H1 (cell line): ENCODE measurements around the gene MOG. TPM values are rescaled to one million over a fixed set of nuclear protein-coding genes. Genes with fewer than 3 reads are reported as not detected.

Experiments used
- CTCF ChIA-PET: fragments of 300-600 bp; sonication (Branson Sonifier 250); formaldehyde crosslinking; loops from one replicate; lab custom pipeline; 2021; ENCODE audit not compliant: partially characterized antibody; lab: Charles Lee
- POLR2A ChIA-PET: fragments of 300-600 bp; sonication (Branson Sonifier 250); formaldehyde crosslinking; loops from one replicate; lab custom pipeline; 2021; ENCODE audit warnings: inconsistent platforms; ENCODE audit not compliant: partially characterized antibody; lab: Charles Lee
- DNase-seq, 2 experiments: peaks; one replicate each; pipeline versions ENCODE4 v3.0.0 to v3.0.0-alpha.2; 2010 to 2022; ENCODE audit warnings: low spot score in 2 of 2, low read depth in 1 of 2, mixed read lengths in 1 of 2
- FAIRE-seq: peaks from 2 replicates; lab custom pipeline; 2011; peaks lifted over from hg19 to GRCh38; lab: Jason Lieb, UNC
- H2AFZ ChIP-seq: 2 replicates; pipeline ENCODE4 v1.8.1; 2012; ENCODE audit warnings: low read length, inconsistent platforms
- H2AK5ac ChIP-seq: 2 replicates; pipeline ENCODE4 v1.6.1; 2013; ENCODE audit warnings: low read depth, low read length
- H2BK120ac ChIP-seq: replicated peaks from 2 replicates; pipeline ENCODE3; 2013; ENCODE audit warnings: low read depth, low read length, inconsistent platforms
- H2BK12ac ChIP-seq: 2 replicates; pipeline ENCODE4 v1.6.1; 2013; ENCODE audit warnings: low read depth, low read length
- H2BK15ac ChIP-seq: 2 replicates; pipeline ENCODE4 v1.6.1; 2013; ENCODE audit warnings: low read length
- H2BK20ac ChIP-seq: 2 replicates; pipeline ENCODE4 v1.6.1; 2013; ENCODE audit warnings: low read length
- H2BK5ac ChIP-seq: 2 replicates; pipeline ENCODE4 v1.6.1; 2013; ENCODE audit warnings: low read depth, low read length
- H3K14ac ChIP-seq: 2 replicates; pipeline ENCODE4 v1.6.1; 2013; ENCODE audit warnings: inconsistent platforms; ENCODE audit not compliant: insufficient read length
- H3K18ac ChIP-seq: 2 replicates; pipeline ENCODE4 v1.6.1; 2013; ENCODE audit warnings: low read length; ENCODE audit errors: extremely low read depth
- H3K23ac ChIP-seq: 2 replicates; pipeline ENCODE4 v1.6.1; 2013; ENCODE audit warnings: inconsistent platforms; ENCODE audit not compliant: insufficient read length
- H3K23me2 ChIP-seq: 2 replicates; pipeline ENCODE4 v1.6.1; 2013; ENCODE audit warnings: low read depth, low read length
- H3K27ac ChIP-seq: 2 replicates; pipeline ENCODE4 v1.6.1; 2011; ENCODE audit warnings: low read depth, low read length, inconsistent platforms
- H3K27me3 ChIP-seq, 4 experiments: replicated peaks in 1 of 4; 1 replicate in 1 of 4; 2 replicates in 3 of 4; pipeline versions ENCODE4 v1.6.1 to v1.8.1; 2011 to 2013; ENCODE audit warnings: low read length in 3 of 4, mild to moderate bottlenecking in 3 of 4, inconsistent platforms in 2 of 4, mixed read lengths in 2 of 4, moderate library complexity in 1 of 4; ENCODE audit not compliant: control insufficient read depth in 3 of 4, insufficient read depth in 3 of 4; ENCODE audit errors: extremely low read depth in 1 of 4
- H3K36me3 ChIP-seq, 4 experiments: 2 replicates each; pipeline versions ENCODE4 v1.6.1 to v1.8.1; 2011 to 2013; ENCODE audit warnings: mild to moderate bottlenecking in 4 of 4, low read length in 3 of 4, moderate library complexity in 2 of 4, control low read depth in 1 of 4, inconsistent platforms in 1 of 4; ENCODE audit not compliant: insufficient read depth in 4 of 4, control insufficient read depth in 2 of 4
- H3K4ac ChIP-seq: replicated peaks from 2 replicates; pipeline ENCODE3; 2013; ENCODE audit warnings: low read length, low read depth, mixed read lengths, inconsistent platforms; ENCODE audit not compliant: insufficient read length
- H3K4me1 ChIP-seq, 4 experiments: replicated peaks in 1 of 4; 1 replicate in 1 of 4; 2 replicates in 3 of 4; pipeline versions ENCODE4 v1.6.1 to v1.8.1; 2011 to 2013; ENCODE audit warnings: low read length in 3 of 4, inconsistent platforms in 2 of 4, mixed read lengths in 1 of 4; ENCODE audit not compliant: insufficient read depth in 4 of 4, control insufficient read depth in 3 of 4
- H3K4me2 ChIP-seq, 2 experiments: 2 replicates each; pipeline versions ENCODE4 v1.6.1 to v1.8.1; 2011 to 2013; ENCODE audit warnings: low read depth in 2 of 2, low read length in 2 of 2, control low read depth in 1 of 2, inconsistent platforms in 1 of 2, mild to moderate bottlenecking in 1 of 2; ENCODE audit not compliant: insufficient read depth in 1 of 2
- H3K4me3 ChIP-seq, 4 experiments: fragments of 200-600, 300-600 bp in 1 of 4; sonication (generic), shearing (Covaris generic), sonication (Bioruptor Twin) in 1 of 4; 2 replicates each; pipeline versions ENCODE4 v1.5.1 to v1.8.1; 2011 to 2016; ENCODE audit warnings: low read length in 4 of 4, low read depth in 3 of 4, control low read depth in 2 of 4, inconsistent platforms in 2 of 4, mild to moderate bottlenecking in 2 of 4, mixed read lengths in 1 of 4, moderate library complexity in 1 of 4; ENCODE audit not compliant: insufficient read depth in 2 of 4; ENCODE audit errors: extremely low read depth in 1 of 4
- H3K56ac ChIP-seq: replicated peaks from 2 replicates; pipeline ENCODE3; 2013; ENCODE audit warnings: low read depth, mild to moderate bottlenecking, mixed read lengths, low read length, inconsistent platforms; ENCODE audit not compliant: insufficient read length
- H3K79me1 ChIP-seq: 2 replicates; pipeline ENCODE4 v1.6.1; 2013; ENCODE audit warnings: low read depth, low read length, control low read depth
- H3K79me2 ChIP-seq, 2 experiments: 2 replicates each; pipeline versions ENCODE4 v1.6.1 to v1.8.1; 2012 to 2013; ENCODE audit warnings: low read length in 2 of 2, mild to moderate bottlenecking in 2 of 2, inconsistent platforms in 1 of 2; ENCODE audit not compliant: insufficient read depth in 2 of 2, control insufficient read depth in 1 of 2
- H3K9ac ChIP-seq, 4 experiments: replicated peaks in 1 of 4; 1 replicate in 1 of 4; 2 replicates in 3 of 4; pipeline versions ENCODE4 v1.6.1 to v1.8.1; 2011 to 2013; ENCODE audit warnings: low read depth in 3 of 4, low read length in 3 of 4, control low read depth in 2 of 4, mild to moderate bottlenecking in 2 of 4, moderate library complexity in 2 of 4, inconsistent platforms in 1 of 4; ENCODE audit errors: extremely low read depth in 1 of 4
- H3K9me3 ChIP-seq, 2 experiments: 2 replicates each; pipeline versions ENCODE4 v1.6.1 to v1.8.1; 2012 to 2013; ENCODE audit warnings: mild to moderate bottlenecking in 2 of 2, moderate library complexity in 2 of 2, control low read depth in 1 of 2, inconsistent platforms in 1 of 2, low read depth in 1 of 2, low read length in 1 of 2, mixed read lengths in 1 of 2; ENCODE audit not compliant: insufficient read depth in 2 of 2
- H4K20me1 ChIP-seq, 2 experiments: replicated peaks in 1 of 2; 2 replicates each; pipeline versions ENCODE3 to v1.8.1; 2011 to 2013; ENCODE audit warnings: inconsistent platforms in 2 of 2, low read length in 2 of 2, mild to moderate bottlenecking in 1 of 2; ENCODE audit not compliant: insufficient read depth in 2 of 2, control insufficient read depth in 1 of 2
- H4K5ac ChIP-seq: 2 replicates; pipeline ENCODE4 v1.6.1; 2013; ENCODE audit warnings: low read length, low read depth, mixed read lengths, inconsistent platforms; ENCODE audit not compliant: insufficient read length
- H4K8ac ChIP-seq: 2 replicates; pipeline ENCODE4 v1.8.0; 2013; ENCODE audit warnings: mild to moderate bottlenecking, moderate library complexity, low read length, inconsistent platforms; ENCODE audit not compliant: insufficient read depth; ENCODE audit errors: extremely low read depth
- H4K91ac ChIP-seq: replicated peaks from 2 replicates; pipeline ENCODE3; 2013; ENCODE audit warnings: low read length, mixed read lengths, inconsistent platforms; ENCODE audit not compliant: insufficient read length
- ATF2 ChIP-seq: IDR thresholded peaks from 2 replicates; pipeline ENCODE4 v1.6.1; 2012; ENCODE audit warnings: low read length, inconsistent platforms
- BRCA1 ChIP-seq: IDR thresholded peaks from 2 replicates; pipeline ENCODE4 v1.6.1; 2012; ENCODE audit warnings: low read depth, low read length, improper control_type of control experiment
- CEBPB ChIP-seq: IDR thresholded peaks from 2 replicates; pipeline ENCODE4 v1.6.1; 2012; ENCODE audit warnings: low read depth, low read length
- KDM5A ChIP-seq: fragments of 200-600 bp; IDR thresholded peaks from 2 replicates; pipeline ENCODE4 v1.7.1; 2012; ENCODE audit warnings: mild to moderate bottlenecking, low read length, inconsistent platforms, mixed read lengths
- MAFK ChIP-seq: IDR thresholded peaks from 2 replicates; pipeline ENCODE4 v1.6.1; 2012; ENCODE audit warnings: low read depth, mild to moderate bottlenecking, improper control_type of control experiment, low read length
- PHF8 ChIP-seq: fragments of 200-600 bp; sonication (generic); conservative IDR thresholded peaks from 2 replicates; pipeline ENCODE4 v1.7.1; 2012; ENCODE audit warnings: low read depth, mild to moderate bottlenecking, inconsistent platforms, low read length, moderate library complexity
- POLR2AphosphoS5 ChIP-seq: IDR thresholded peaks from 2 replicates; pipeline ENCODE4 v1.6.1; 2011; ENCODE audit warnings: low read depth, low read length
- RFX5 ChIP-seq: IDR thresholded peaks from 2 replicates; pipeline ENCODE4 v1.6.1; 2011; ENCODE audit warnings: low read depth, low read length, improper control_type of control experiment, borderline replicate concordance
- RXRA ChIP-seq: IDR thresholded peaks from 2 replicates; pipeline ENCODE4 v1.6.1; 2011; ENCODE audit warnings: low read depth, mild to moderate bottlenecking, low read length, moderate library complexity; ENCODE audit not compliant: insufficient read depth
- SIRT6 ChIP-seq: IDR thresholded peaks from one replicate; pipeline ENCODE4 v1.7.1; 2012; ENCODE audit warnings: low read length, inconsistent platforms
- SUZ12 ChIP-seq: fragments of 200-600 bp; sonication (generic); IDR thresholded peaks from 2 replicates; pipeline ENCODE4 v1.6.1; 2012; ENCODE audit warnings: mild to moderate bottlenecking, inconsistent platforms, low read length, moderate library complexity, mixed read lengths
- ZNF274 ChIP-seq: IDR thresholded peaks from 2 replicates; pipeline ENCODE4 v1.7.0; 2012; ENCODE audit warnings: low read length, borderline replicate concordance; ENCODE audit errors: extremely low read depth
- WGBS, 2 experiments: shearing (Covaris generic) in 1 of 2; methylation state at CpG; one replicate each; pipeline versions ENCODE4 v1.1.6 to v1.1.7; 2013 to 2015; ENCODE audit warnings: low lambda C conversion rate in 2 of 2, mixed read lengths in 2 of 2, inconsistent platforms in 1 of 2, low coverage in 1 of 2, missing lambda C conversion rate in 1 of 2; ENCODE audit not compliant: insufficient replicate concordance in 2 of 2, insufficient coverage in 1 of 2, insufficient read length in 1 of 2; ENCODE audit errors: extremely low coverage in 1 of 2, missing lambda C conversion rate in 1 of 2; 5-methylcytosine and 5-hydroxymethylcytosine counted together
- polyA plus RNA-seq, 7 experiments: library from polyadenylated mRNA; depleted of rRNA in 3 of 7; stranded (reverse) in 5 of 7; unstranded in 2 of 7; fragments of >200 nt in 5 of 7; fragments of 200-250 nt in 2 of 7; gene quantifications; 1 replicate in 5 of 7; 2 replicates in 1 of 7; 4 replicates in 1 of 7; pipeline versions ENCODE4 v1.2.1 to v1.2.3, GENCODE V29; 2011 to 2013; ENCODE audit warnings: missing spikeins in 2 of 7, mixed read lengths in 2 of 7
- total RNA-seq: library from RNA; stranded (reverse); fragmentation: NEBNext Ultra II Directional; extraction: Animal tissue kit (Norgen Biotek cat#: 25700); gene quantifications from 2 replicates; pipeline ENCODE4 v1.2.1, GENCODE V29; 2021

Gene MOG
- total and polyA plus RNA-seq, 2 of the 8 experiments (the other 6 are each of a cell fraction or from before 2014, with no cell fraction given): 0.17 to 0.86 TPM

- Histone ChIP-seq H3K36me3 (no peaks in the 10 kb centered on the region), H4K20me1 (no peaks in the 10 kb centered on the region), H4K8ac (no peak overlapping the region), H3K56ac (no peak overlapping the region), H3K9me3 (no peaks in the 10 kb centered on the region), H3K4me2 (no peak overlapping the region), H4K91ac (no peak overlapping the region), H3K23ac (no peak overlapping the region), H3K4ac (no peak overlapping the region), H2BK15ac (no peak overlapping the region), H3K9ac (no peak overlapping the region), H3K23me2 (no peaks in the 10 kb centered on the region; the same call in 1 of the 2 replicates), H3K18ac (no peak overlapping the region; the same call in 1 of the 2 replicates), H2AFZ (no peak overlapping the region), H2BK12ac (no peak overlapping the region), H2BK5ac (no peak overlapping the region), H4K5ac (no peak overlapping the region), H2BK120ac (no peak overlapping the region), H2AK5ac (no peak overlapping the region; the same call in 1 of the 2 replicates), H3K79me1 (no peaks in the 10 kb centered on the region), H3K79me2 (no peaks in the 10 kb centered on the region), H3K14ac (no peak overlapping the region), H3K4me3 (no peak overlapping the region), H2BK20ac (peak overlapping the region; percentile 62; the same call in 1 of the 2 replicates), H3K4me1 (peaks cover 2 to 18% (median 12%) of the 10 kb centered on the region in 4 experiments; a peak in 5 of 7 replicates), H3K27ac (no peak overlapping the region), H3K27me3 (no peaks in the 10 kb centered on the region)
- POLR2A ChIA-PET: interaction anchor here (0.9 to 1.2 kb wide), 3 partner anchors 10 to 38 kb away, joined by 3 to 6 read pairs (median 4); partner anchors contain the start of gene GABBR1
- CTCF ChIA-PET: interaction anchor here (0.5 to 9.4 kb wide), 10 partner anchors 9 to 196 kb away, joined by 3 to 104 read pairs (median 4); no protein-coding TSS in a partner anchor
- no peak for FAIRE-seq
- DNase-seq: no peak
- WGBS, 2 experiments: 67% methylated on average over 1 of the region's 1 CpG; no CpG with 5 or more reads in 1 of the 2 experiments
- TF ChIP-seq RXRA: no peak
- TF ChIP-seq ZNF274: no peak
- no peak for TF ChIP-seq RFX5
- TF ChIP-seq MAFK: no peak
- no peak for TF ChIP-seq SIRT6
- no peak for TF ChIP-seq CEBPB
- no peak for TF ChIP-seq SUZ12
- no peak for TF ChIP-seq PHF8
- TF ChIP-seq KDM5A: no peak
- no peak for TF ChIP-seq POLR2AphosphoS5
- no peak for TF ChIP-seq BRCA1
- no peak for TF ChIP-seq ATF2
Observed at GRCh38 chr6:29671026-29671425, 14.1 kb downstream of the MOG start.
